MCF 10A (cell line): ENCODE measurements around the gene MON2. TPM values are rescaled to one million over a fixed set of nuclear protein-coding genes. Genes with fewer than 3 reads are reported as not detected.

ENCODE experiments used
- BruUV-seq: library from RNA; stranded (reverse); fragments of 400-500 nt; replicated peaks from 2 replicates; lab custom pipeline; 2021; lab: Mats Ljungman, UMichigan
- CTCF ChIA-PET: fragments of 300-600 bp; sonication (Branson Sonifier 250); formaldehyde crosslinking; extraction: SDS; loops from one replicate; lab custom pipeline; 2021; ENCODE audit warnings: antibody characterized with exemption, inconsistent platforms; lab: Yijun Ruan, JAX
- POLR2A ChIA-PET: fragments of 300-600, 350-650 bp; sonication (Branson Sonifier 250); formaldehyde crosslinking; extraction: SDS; loops from one replicate; lab custom pipeline; 2020; ENCODE audit warnings: antibody characterized with exemption, inconsistent platforms; lab: Yijun Ruan, JAX
- DNase-seq: peaks from one replicate; pipeline ENCODE4 v3.0.0-alpha.2; 2018; ENCODE audit not compliant: unreplicated experiment
- H3K27ac Mint-ChIP-seq: one replicate; pipeline ENCODE4 v1.8.0; 2022; ENCODE audit warnings: mild to moderate bottlenecking, low read depth, mixed read lengths; ENCODE audit not compliant: unreplicated experiment
- H3K27me3 Mint-ChIP-seq: one replicate; pipeline ENCODE4 v1.8.0; 2022; ENCODE audit warnings: mixed read lengths; ENCODE audit not compliant: insufficient read depth, unreplicated experiment
- H3K36me3 Mint-ChIP-seq: one replicate; pipeline ENCODE4 v1.8.0; 2022; ENCODE audit warnings: mild to moderate bottlenecking, moderate library complexity, mixed read lengths; ENCODE audit not compliant: insufficient read depth, unreplicated experiment
- H3K4me1 Mint-ChIP-seq: one replicate; pipeline ENCODE4 v1.8.0; 2022; ENCODE audit warnings: mixed read lengths; ENCODE audit not compliant: insufficient read depth, unreplicated experiment
- H3K4me3 Mint-ChIP-seq: one replicate; pipeline ENCODE4 v1.8.0; 2022; ENCODE audit warnings: mild to moderate bottlenecking, moderate library complexity, mixed read lengths; ENCODE audit not compliant: unreplicated experiment
- H3K9me3 Mint-ChIP-seq: one replicate; pipeline ENCODE4 v1.8.0; 2022; ENCODE audit warnings: mixed read lengths; ENCODE audit not compliant: unreplicated experiment
- CTCF ChIP-seq: fragments of 200-600 bp; IDR thresholded peaks from one replicate; pipeline ENCODE4 v1.8.0; 2022; ENCODE audit warnings: antibody characterized with exemption, mild to moderate bottlenecking; ENCODE audit not compliant: unreplicated experiment
- intact Hi-C: fragments of 100-400 bp; cut with micrococcal nuclease; formaldehyde crosslinking; loops from 2 replicates; pipeline ENCODE4 v1.14.1; 2022
- microRNA-seq: library from miRNA; unstranded; fragments of <30 nt; microRNA quantifications from one replicate; pipeline ENCODE4 v1.2.0, GENCODE V29; 2022
- total RNA-seq: library from RNA; stranded (reverse); gene quantifications from 2 replicates; pipeline ENCODE4 v1.2.3, GENCODE V29; 2022

Gene MON2
- total RNA-seq, 1 experiment from 2014 or later, result 49.5 TPM

- no peaks in the 10 kb centered on the region for H3K36me3 Mint-ChIP-seq
- intact Hi-C loops, result no loop called here
- DNase-seq, result no peak
- no peaks in the 10 kb centered on the region for H3K4me1 Mint-ChIP-seq
- ChIA-PET CTCF (no interaction called here), POLR2A (no interaction called here)
- BruUV-seq, result no TSS peak
- TF ChIP-seq CTCF, result no peak
- H3K27me3 Mint-ChIP-seq, result no peaks in the 10 kb centered on the region
- no peak overlapping the region for H3K27ac Mint-ChIP-seq
- no peak overlapping the region for H3K4me3 Mint-ChIP-seq
- no peaks in the 10 kb centered on the region for H3K9me3 Mint-ChIP-seq
Observed at GRCh38 chr12:62646566-62646965, 179.9 kb downstream of the MON2 start.

GRCh38 chr12:62647586-62647985, 181.0 kb downstream of the MON2 start:
- Mint-ChIP-seq H3K27ac (no peak overlapping the region), H3K9me3 (no peaks in the 10 kb centered on the region), H3K4me1 (no peaks in the 10 kb centered on the region), H3K27me3 (no peaks in the 10 kb centered on the region), H3K4me3 (no peak overlapping the region), H3K36me3 (no peaks in the 10 kb centered on the region)
- DNase-seq, result no peak
- POLR2A ChIA-PET, result no interaction called here
- intact Hi-C loops, result no loop called here
- CTCF ChIA-PET, result interaction anchor here (0.6 kb wide), 1 partner anchor 46 kb away, joined by 4 read pairs; no protein-coding TSS in a partner anchor
- no TSS peak for BruUV-seq
- no peak for TF ChIP-seq CTCF

- ChIA-PET CTCF (no interaction called here), POLR2A (no interaction called here)
- no peak overlapping the region for H3K27ac Mint-ChIP-seq
- no peaks in the 10 kb centered on the region for H3K4me1 Mint-ChIP-seq
- no peaks in the 10 kb centered on the region for H3K36me3 Mint-ChIP-seq
- no peaks in the 10 kb centered on the region for H3K9me3 Mint-ChIP-seq
- H3K4me3 Mint-ChIP-seq, result no peak overlapping the region
- no peak for TF ChIP-seq CTCF
- H3K27me3 Mint-ChIP-seq, result no peaks in the 10 kb centered on the region
- DNase-seq, result no peak
- intact Hi-C loops, result no loop called here
- BruUV-seq, result no TSS peak
Observed at GRCh38 chr12:62649412-62650138, 182.9 kb downstream of the MON2 start.

Small RNA genes lying within 50 kb of the gene (microRNA-seq; reads per million reads assigned to microRNA genes)
- 39,398 reads per million, percentile 99 among the genes with 10 or more reads in this experiment for gene MIRLET7I

Other genes with a start within 250 kb of the MON2 start
- 63.6 and 71.0 TPM in 2 replicates for gene USP15, start 206.4 kb upstream of the MON2 start, total RNA-seq